HL-60/S4 treated with phorbol 12-myristate 13-acetate at 8.2 ng/mL for 4 days and 3 days (cell line): Measurements from ENCODE around the gene RARRES2.
"Not testable (repeated sequence)": the region's sequence is repeated elsewhere in the genome, so short reads cannot be mapped to it uniquely, and the experiment has no call there.

Experiments
- in situ Hi-C: fragments of 300-500 bp; cut with MboI; formaldehyde crosslinking; loops from 2 replicates; pipeline ENCODE4 v1.15.0; 2022; ENCODE audit warnings: low sequenced_read_pairs

Gene RARRES2

DNA sequence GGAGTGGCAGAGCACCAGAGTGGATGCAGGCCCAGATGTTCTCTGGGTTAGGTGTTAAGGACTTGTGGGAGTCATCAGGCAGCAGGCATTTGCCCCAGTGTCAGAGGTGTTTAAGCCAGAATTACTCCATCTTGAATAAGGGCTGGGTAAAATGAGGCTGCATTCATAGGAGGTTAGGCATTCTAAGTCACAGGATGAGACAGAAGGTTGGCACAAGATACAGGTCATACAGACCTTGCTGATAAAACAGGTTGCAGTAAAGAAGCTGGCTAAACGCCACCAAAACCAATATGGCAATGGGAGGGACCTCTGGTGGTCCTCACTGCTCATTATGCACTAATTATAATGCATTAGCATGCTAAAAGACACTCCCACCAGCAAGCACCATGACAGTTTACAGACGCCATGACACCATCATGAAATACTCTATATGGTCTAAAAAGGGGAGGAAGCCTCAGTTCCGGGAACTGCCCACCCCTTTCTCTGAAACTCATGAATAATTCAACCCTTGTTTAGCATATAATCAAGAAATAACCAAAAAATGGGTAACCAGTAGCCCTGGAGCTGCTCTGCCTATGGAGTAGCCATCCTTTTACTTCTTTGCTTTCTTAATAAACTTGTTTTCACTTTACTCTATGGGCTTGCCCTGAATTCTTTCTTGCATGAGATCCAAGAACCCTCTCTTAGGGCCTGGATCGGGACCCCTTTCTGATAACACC lies 19.2 kb downstream of the RARRES2 start:
- in situ Hi-C loops: no loop called here

- in situ Hi-C loops: no loop called here
Measured at GRCh38 chr7:150321788-150322113, 19.7 kb downstream of the RARRES2 start.

DNA sequence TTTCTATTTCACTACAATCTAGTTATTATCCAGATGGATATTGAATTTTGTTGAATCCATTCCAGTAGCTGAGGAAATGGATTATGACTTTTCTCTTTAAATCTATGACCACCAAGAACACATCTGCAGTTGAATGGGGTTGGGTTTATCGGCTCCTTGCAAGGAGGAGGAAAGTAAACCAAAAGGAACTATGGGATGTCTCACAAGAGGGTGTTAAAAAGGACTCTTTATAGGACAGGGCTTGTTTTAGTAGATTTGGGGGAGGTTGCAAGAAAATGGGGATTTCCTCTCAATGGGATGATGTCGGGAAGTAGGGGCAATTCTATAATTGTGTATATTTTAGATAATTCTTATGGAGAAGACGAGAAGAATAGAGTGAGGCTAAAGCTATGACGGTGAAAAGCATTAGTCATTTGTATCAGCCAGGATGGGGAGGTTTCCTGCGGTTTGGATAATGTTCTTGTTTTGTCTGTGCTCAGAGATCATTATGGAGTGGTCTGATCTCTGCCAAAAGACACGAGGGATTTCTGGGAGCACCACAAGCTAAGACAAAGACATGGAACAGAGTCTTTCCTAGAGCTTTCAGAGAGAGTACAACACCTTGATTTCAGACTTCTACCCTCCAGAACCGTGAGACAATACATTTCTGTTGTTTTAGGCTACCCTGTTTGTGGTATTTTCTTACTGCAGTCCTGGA lies 23.5 kb downstream of the RARRES2 start:
- in situ Hi-C loops: no loop called here

GRCh38 chr7:150316987-150317386 lies 24.4 kb downstream of the RARRES2 start:
- in situ Hi-C loops: not testable (repeated sequence)

DNA sequence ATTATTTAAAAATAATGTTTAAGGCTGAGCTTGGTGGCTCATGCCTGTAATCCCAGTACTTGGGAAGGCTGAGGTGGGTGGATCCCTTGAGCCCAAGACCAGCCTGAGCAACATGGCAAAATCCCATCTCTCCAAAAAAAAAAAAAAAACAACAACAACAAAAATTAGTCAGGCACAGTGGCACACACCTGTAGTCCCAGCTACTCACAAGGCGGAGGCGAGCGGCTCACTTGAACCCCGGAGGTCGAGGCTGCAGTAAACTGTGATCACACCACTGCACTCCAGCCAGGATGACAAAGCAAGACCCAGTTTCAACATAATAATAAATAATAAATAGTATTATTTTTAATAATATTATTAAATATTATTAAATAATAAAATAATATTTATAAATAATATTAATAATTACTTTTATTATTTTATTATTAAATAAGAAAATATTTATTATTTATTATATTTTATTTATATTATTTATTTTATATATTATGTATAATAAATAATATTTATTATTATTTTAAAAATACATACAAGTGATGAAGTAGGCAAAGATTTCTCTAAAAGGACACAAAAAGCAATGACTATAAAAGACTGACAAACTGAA lies 26.7 kb downstream of the RARRES2 start:
- in situ Hi-C loops: no loop called here

DNA sequence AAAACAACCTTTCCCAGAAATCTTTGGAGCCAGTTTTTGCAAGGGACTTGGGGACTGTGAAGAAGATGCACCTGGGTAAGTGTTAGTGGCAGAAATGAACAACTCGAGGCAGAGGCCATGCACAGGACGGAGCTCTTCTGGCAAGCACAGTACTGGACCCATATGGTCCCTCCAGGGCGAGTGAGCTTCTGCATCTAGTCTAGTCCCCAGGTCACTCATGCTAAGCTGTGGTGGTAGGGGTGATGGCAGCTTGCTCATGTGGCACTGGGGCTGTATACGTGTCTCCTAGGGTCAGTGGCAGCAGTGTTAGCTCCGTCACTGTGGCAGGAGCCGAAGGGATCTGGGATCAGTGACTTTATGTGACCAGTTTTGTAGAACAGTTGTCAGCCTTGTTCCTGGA lies 27.6 kb downstream of the RARRES2 start:
- in situ Hi-C loops: no loop called here

- in situ Hi-C loops: no loop called here
Measured at GRCh38 chr7:150313367-150313809, 28.0 kb downstream of the RARRES2 start.

GRCh38 chr7:150312649-150313366 lies 28.6 kb downstream of the RARRES2 start:
- in situ Hi-C loops: not testable (repeated sequence)

DNA sequence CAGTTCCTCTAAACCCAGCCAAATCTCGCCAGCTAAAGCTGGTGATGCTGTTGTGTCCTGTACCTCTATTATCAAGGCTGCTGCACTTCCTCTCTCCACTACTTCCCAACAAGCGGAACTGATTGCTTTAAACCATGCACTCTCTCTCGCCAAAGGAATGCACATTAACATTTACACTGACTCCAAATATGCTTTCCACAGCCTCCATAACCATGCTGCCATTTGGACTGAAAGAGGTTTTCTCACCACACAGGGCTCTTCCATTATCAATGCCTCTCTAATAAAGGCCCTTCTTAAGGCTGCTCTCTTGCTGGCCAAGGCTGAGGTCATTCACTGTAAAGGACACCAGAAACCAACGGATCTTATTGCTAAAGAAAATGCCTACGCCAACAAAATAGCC lies 29.7 kb downstream of the RARRES2 start:
- in situ Hi-C loops: no loop called here

DNA sequence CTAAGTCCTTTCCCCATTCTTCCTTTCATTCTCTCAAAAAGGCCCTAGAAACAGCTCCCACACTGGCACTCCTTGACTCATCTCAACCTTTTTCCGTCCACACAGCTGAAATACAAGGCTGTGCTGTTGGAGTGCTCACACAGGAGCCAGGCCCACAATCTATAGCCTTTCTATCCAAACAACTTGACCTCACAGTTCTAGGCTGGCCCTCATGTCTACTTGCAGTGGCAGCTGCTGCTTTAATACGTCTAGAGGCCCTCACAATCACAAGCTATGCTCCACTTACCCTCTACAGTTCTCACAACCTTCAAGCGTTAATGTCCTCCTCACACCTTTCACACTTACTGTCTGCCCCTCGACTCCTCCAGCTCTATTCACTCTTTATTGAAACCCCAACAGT lies 30.3 kb downstream of the RARRES2 start:
- in situ Hi-C loops: no loop called here

- in situ Hi-C loops: no loop called here
Measured at GRCh38 chr7:150308575-150308974, 32.9 kb downstream of the RARRES2 start.

- in situ Hi-C loops: no loop called here
Measured at GRCh38 chr7:150307904-150308303, 33.5 kb downstream of the RARRES2 start.

DNA sequence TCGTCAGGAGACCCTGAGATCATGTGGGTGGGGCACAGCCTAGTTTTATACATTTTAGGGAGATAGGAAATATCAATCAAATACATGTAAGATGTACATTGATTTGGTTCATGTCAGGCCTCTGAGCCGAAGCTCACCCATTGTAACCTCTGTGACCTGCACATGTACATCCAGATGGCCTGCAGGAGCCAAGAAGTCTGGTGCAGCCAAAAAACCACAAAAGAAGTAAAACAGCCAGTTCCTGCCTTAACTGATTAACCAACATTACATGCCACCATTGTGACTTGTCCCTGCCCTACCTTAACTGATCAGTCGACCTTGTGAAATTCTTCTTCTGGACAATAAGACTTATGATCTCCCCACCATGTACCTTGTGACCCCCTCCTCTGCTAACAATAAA lies 34.3 kb downstream of the RARRES2 start:
- in situ Hi-C loops: no loop called here

DNA sequence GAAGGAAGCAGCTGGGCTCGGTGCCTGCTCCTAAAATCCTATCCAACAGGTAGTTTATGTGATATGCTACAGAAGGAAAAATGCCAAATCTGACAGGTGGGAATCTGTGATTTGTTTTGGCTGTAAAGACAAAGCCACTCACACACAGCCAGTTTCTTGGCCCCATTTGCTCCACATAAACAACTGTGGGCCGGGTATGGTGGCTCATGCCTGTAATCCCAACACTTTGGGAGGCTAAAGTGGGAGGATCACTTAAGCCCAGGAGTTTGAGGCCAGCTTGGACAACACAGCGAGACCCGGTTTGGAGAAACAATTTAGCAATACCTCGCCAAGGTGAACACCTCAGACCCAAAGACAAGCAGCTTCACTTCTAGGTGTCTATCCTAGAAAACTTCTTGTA lies 35.1 kb downstream of the RARRES2 start:
- in situ Hi-C loops: not testable (repeated sequence)

DNA sequence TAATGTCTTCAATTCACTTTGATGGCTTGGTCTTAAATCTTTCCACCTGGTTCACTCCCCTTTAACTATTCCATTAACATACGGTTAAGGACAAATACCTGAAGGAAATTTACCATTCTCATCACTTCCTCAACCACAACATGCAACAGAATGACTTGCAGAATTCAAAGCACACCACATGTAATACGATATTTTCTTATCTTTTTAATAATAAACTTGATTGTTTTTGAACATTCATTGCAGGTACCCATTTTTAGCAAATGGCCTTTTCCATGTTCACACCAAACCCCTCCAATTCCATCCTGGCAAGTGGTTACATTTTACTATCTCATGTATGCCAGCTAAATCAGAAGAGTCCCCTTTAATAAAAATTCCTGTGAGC lies 35.5 kb downstream of the RARRES2 start:
- in situ Hi-C loops: not testable (repeated sequence)

GRCh38 chr7:150305259-150305902 lies 36.0 kb downstream of the RARRES2 start:
- in situ Hi-C loops: not testable (repeated sequence)

- in situ Hi-C loops: not testable (repeated sequence)
Measured at GRCh38 chr7:150304499-150305258, 36.8 kb downstream of the RARRES2 start.

DNA sequence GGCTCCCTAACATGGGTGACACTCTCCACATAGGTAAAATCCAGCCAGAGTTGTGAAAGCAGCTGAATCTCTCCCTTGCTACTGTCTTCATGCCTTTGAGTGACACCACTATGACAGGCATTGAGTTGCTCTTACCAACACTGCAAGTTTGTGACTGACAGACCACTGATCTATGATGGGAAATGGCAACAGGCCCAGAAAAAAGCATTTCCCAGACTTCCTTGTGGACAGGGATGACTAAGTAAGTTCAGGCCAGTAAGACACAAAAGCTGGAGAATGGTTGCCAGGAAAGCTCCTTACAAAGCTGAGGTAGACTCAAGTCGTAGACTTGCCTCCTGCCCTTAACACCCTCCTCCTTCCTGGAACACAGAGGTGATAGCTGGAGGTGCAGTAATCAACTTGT lies 38.5 kb downstream of the RARRES2 start:
- in situ Hi-C loops: not testable (repeated sequence)

DNA sequence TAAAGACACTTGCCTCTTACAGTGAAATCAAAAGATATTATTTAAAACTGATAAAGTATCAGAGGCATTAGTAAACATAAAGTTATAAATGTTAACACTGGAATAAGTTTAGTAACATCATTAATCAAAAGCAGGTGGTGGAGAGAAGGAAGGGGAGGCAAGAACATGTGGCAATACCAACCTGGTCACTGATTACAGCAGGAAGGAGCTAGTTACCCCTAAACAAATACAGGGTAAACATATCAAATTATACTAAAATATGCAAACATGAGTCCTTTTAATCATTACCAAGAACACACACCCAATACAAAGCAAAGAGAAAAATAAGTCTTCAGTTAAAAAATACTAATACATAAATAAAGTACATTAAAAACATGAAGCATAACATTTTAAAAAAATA lies 43.5 kb downstream of the RARRES2 start:
- in situ Hi-C loops: not testable (repeated sequence)

- in situ Hi-C loops: not testable (repeated sequence)
Measured at GRCh38 chr7:150296802-150297201, 44.6 kb downstream of the RARRES2 start.
